Liver (tissue), 9 donors: ENCODE data around the gene TMEM242. TPM values are rescaled to one million over a fixed set of nuclear protein-coding genes. Genes with fewer than 3 reads are reported as not detected.

Experiments
- DNase-seq: peaks from one replicate; pipeline ENCODE4 v3.0.0-alpha.2; 2017; ENCODE audit warnings: low spot score
- H3K27ac ChIP-seq, 2 donors: one replicate each; pipeline ENCODE4 v1.7.0; 2013; ENCODE audit warnings: inconsistent platforms in 2 of 2, low read length in 2 of 2, control low read depth in 1 of 2, low read depth in 1 of 2, mild to moderate bottlenecking in 1 of 2
- H3K27me3 ChIP-seq, 4 donors: one replicate each; pipeline versions ENCODE4 v1.6.1 to v1.7.0; 2013; ENCODE audit warnings: low read length in 3 of 4, inconsistent platforms in 1 of 4, mild to moderate bottlenecking in 1 of 4, moderate library complexity in 1 of 4; ENCODE audit not compliant: control insufficient read depth in 4 of 4, insufficient read depth in 4 of 4
- H3K36me3 ChIP-seq, 4 donors: one replicate each; pipeline versions ENCODE4 v1.6.1 to v1.7.0; 2013; ENCODE audit warnings: low read length in 3 of 4, mild to moderate bottlenecking in 3 of 4, low read depth in 1 of 4, moderate library complexity in 1 of 4; ENCODE audit not compliant: control insufficient read depth in 4 of 4, insufficient read depth in 3 of 4
- H3K4me1 ChIP-seq, 4 donors: one replicate each; pipeline versions ENCODE4 v1.6.1 to v1.7.0; 2013; ENCODE audit warnings: low read length in 3 of 4, mild to moderate bottlenecking in 3 of 4, moderate library complexity in 1 of 4; ENCODE audit not compliant: control insufficient read depth in 4 of 4, insufficient read depth in 4 of 4
- H3K4me3 ChIP-seq, 3 donors: one replicate each; pipeline versions ENCODE4 v1.6.1 to v1.7.0; 2013; ENCODE audit warnings: low read length in 3 of 3, control low read depth in 1 of 3, low read depth in 1 of 3, mild to moderate bottlenecking in 1 of 3
- H3K9ac ChIP-seq, 2 donors: one replicate each; pipeline ENCODE4 v1.7.0; 2013; ENCODE audit warnings: low read length in 2 of 2, mild to moderate bottlenecking in 2 of 2, moderate library complexity in 2 of 2, control low read depth in 1 of 2, low read depth in 1 of 2
- H3K9me3 ChIP-seq, 4 donors: one replicate each; pipeline versions ENCODE4 v1.6.1 to v1.7.0; 2013; ENCODE audit warnings: low read length in 3 of 4; ENCODE audit not compliant: control insufficient read depth in 4 of 4
- EGR1 ChIP-seq, 2 donors: IDR thresholded peaks; 2 replicates each; pipeline ENCODE4 v1.6.1; 2016 to 2018; ENCODE audit warnings: antibody characterized with exemption in 2 of 2, low read depth in 2 of 2
- GABPA ChIP-seq, 2 donors: IDR thresholded peaks in 1 of 2; conservative IDR thresholded peaks in 1 of 2; 2 replicates each; pipeline ENCODE4 v1.6.1; 2016; ENCODE audit warnings: antibody characterized with exemption in 2 of 2, mild to moderate bottlenecking in 1 of 2, moderate library complexity in 1 of 2
- HNF4A ChIP-seq, 2 donors: conservative IDR thresholded peaks; 2 replicates each; pipeline ENCODE4 v1.6.1; 2016; ENCODE audit warnings: antibody characterized with exemption in 2 of 2, mild to moderate bottlenecking in 2 of 2
- HNF4G ChIP-seq: IDR thresholded peaks from 2 replicates; pipeline ENCODE4 v1.6.1; 2016; ENCODE audit warnings: antibody characterized with exemption
- JUND ChIP-seq, 2 donors: IDR thresholded peaks; 2 replicates each; pipeline ENCODE4 v1.6.1; 2016; ENCODE audit warnings: antibody characterized with exemption in 2 of 2
- NR2F2 ChIP-seq: IDR thresholded peaks from 2 replicates; pipeline ENCODE4 v1.6.1; 2016; ENCODE audit warnings: antibody characterized with exemption
- RAD21 ChIP-seq, 2 donors: IDR thresholded peaks; 2 replicates each; pipeline ENCODE4 v1.6.1; 2016; ENCODE audit warnings: antibody characterized with exemption in 2 of 2, mild to moderate bottlenecking in 2 of 2
- RXRA ChIP-seq, 2 donors: IDR thresholded peaks; 2 replicates each; pipeline ENCODE4 v1.6.1; 2017 to 2018; ENCODE audit warnings: antibody characterized with exemption in 2 of 2, mild to moderate bottlenecking in 1 of 2
- SP1 ChIP-seq: IDR thresholded peaks from 2 replicates; pipeline ENCODE4 v1.6.1; 2018; ENCODE audit warnings: antibody characterized with exemption, mild to moderate bottlenecking
- YY1 ChIP-seq: IDR thresholded peaks from 2 replicates; pipeline ENCODE4 v1.6.1; 2016; ENCODE audit warnings: antibody characterized with exemption, mild to moderate bottlenecking
- WGBS: extraction: QIAGEN DNeasy Blood & Tissue Kit; methylation state at CpG from one replicate; pipeline ENCODE4 v1.1.7; 2013; 5-methylcytosine and 5-hydroxymethylcytosine counted together
- polyA plus RNA-seq, 2 donors: library from polyadenylated mRNA; stranded (reverse) in 1 of 2; unstranded in 1 of 2; fragments of 200-250 nt in 1 of 2; fragments of >200 nt in 1 of 2; fragmentation: Nextera tagmentation in 1 of 2; extraction: Ambion mirVana in 1 of 2; gene quantifications; one replicate each; pipeline versions ENCODE4 v1.2.1 to v1.2.3, GENCODE V29; 2013 to 2015
- total RNA-seq, 2 donors: library from RNA; depleted of rRNA; stranded (reverse); fragments of >200 nt; gene quantifications; one replicate each; pipeline ENCODE4 v1.2.3, GENCODE V29; 2014
- TF ChIP-seq, protein P1 (sequence below): IDR thresholded peaks from 2 replicates; pipeline ENCODE4 v1.6.1; 2016; ENCODE audit warnings: antibody characterized with exemption
- TF ChIP-seq, protein P2 (sequence below): IDR thresholded peaks from 2 replicates; pipeline ENCODE4 v1.6.1; 2016; ENCODE audit warnings: antibody characterized with exemption
- TF ChIP-seq, protein P3 (sequence below): IDR thresholded peaks from 2 replicates; pipeline ENCODE4 v1.6.1; 2016; ENCODE audit warnings: antibody characterized with exemption, mild to moderate bottlenecking
- TF ChIP-seq, protein P4 (sequence below): fragments of 150-350 bp; IDR thresholded peaks from 2 replicates; pipeline ENCODE4 v1.5.1; 2017; ENCODE audit warnings: improper control_type of control experiment, low read depth, low read length; ENCODE audit not compliant: missing input control
- TF ChIP-seq, protein P5 (sequence below): IDR thresholded peaks from 2 replicates; pipeline ENCODE4 v1.6.1; 2016; ENCODE audit warnings: antibody characterized with exemption
- donor health status: healthy.
- donor health status: healthy.
- donor health status: healthy.
- donor health status: healthy.
- donor health status: healthy.

TMEM242 gene
- total and polyA plus RNA-seq, 4 donors: 3.7 to 10.2 (median 6.1) TPM

DNA sequence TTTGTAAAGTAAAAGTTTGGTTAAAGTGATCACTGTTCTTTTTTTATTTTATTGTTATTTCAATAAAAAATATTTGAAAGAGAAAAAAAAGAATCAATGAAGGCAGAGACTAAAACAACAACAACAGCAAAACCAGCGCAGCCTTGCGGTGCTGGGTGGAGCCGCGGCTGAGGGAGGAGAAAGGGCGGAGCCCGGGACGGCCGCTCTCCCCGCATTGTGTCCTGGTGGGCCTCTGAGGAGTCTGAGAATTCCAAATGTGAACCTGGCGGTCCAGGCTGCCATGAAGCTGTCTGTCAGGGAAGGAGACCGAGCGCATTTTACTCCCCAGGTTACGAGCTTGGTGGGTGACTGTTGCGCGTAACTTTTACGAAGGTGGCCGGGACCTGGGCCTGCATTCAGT lies 43.2 kb downstream of the TMEM242 start:
- Histone ChIP-seq H3K27me3 (no peaks in the 10 kb centered on the region), H3K36me3 (no peaks in the 10 kb centered on the region), H3K4me3 (no peak overlapping the region), H3K27ac (no peak overlapping the region), H3K9me3 (no peaks in the 10 kb centered on the region), H3K4me1 (peaks cover 0 to 4% (median under 1%) of the 10 kb centered on the region in 4 donors), H3K9ac (no peak overlapping the region)
- no CpG with 5 or more reads among the region's 17 CpGs for WGBS
- DNase-seq: no peak
- TF ChIP-seq RXRA (IDR thresholded peaks at IDR 0.05): no peak
- TF ChIP-seq, protein P1, sequence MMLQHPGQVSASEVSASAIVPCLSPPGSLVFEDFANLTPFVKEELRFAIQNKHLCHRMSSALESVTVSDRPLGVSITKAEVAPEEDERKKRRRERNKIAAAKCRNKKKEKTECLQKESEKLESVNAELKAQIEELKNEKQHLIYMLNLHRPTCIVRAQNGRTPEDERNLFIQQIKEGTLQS: no peak
- TF ChIP-seq, protein P2, sequence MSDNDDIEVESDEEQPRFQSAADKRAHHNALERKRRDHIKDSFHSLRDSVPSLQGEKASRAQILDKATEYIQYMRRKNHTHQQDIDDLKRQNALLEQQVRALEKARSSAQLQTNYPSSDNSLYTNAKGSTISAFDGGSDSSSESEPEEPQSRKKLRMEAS: no peak
- no peak for TF ChIP-seq SP1
- no peak for TF ChIP-seq RAD21 (IDR thresholded peaks at IDR 0.05)
- TF ChIP-seq HNF4G: no peak
- TF ChIP-seq, protein P3, sequence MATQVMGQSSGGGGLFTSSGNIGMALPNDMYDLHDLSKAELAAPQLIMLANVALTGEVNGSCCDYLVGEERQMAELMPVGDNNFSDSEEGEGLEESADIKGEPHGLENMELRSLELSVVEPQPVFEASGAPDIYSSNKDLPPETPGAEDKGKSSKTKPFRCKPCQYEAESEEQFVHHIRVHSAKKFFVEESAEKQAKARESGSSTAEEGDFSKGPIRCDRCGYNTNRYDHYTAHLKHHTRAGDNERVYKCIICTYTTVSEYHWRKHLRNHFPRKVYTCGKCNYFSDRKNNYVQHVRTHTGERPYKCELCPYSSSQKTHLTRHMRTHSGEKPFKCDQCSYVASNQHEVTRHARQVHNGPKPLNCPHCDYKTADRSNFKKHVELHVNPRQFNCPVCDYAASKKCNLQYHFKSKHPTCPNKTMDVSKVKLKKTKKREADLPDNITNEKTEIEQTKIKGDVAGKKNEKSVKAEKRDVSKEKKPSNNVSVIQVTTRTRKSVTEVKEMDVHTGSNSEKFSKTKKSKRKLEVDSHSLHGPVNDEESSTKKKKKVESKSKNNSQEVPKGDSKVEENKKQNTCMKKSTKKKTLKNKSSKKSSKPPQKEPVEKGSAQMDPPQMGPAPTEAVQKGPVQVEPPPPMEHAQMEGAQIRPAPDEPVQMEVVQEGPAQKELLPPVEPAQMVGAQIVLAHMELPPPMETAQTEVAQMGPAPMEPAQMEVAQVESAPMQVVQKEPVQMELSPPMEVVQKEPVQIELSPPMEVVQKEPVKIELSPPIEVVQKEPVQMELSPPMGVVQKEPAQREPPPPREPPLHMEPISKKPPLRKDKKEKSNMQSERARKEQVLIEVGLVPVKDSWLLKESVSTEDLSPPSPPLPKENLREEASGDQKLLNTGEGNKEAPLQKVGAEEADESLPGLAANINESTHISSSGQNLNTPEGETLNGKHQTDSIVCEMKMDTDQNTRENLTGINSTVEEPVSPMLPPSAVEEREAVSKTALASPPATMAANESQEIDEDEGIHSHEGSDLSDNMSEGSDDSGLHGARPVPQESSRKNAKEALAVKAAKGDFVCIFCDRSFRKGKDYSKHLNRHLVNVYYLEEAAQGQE: no peak
- no peak for TF ChIP-seq EGR1 (IDR thresholded peaks at IDR 0.05; ENCODE audit: low read depth in 2 of 2)

DNA sequence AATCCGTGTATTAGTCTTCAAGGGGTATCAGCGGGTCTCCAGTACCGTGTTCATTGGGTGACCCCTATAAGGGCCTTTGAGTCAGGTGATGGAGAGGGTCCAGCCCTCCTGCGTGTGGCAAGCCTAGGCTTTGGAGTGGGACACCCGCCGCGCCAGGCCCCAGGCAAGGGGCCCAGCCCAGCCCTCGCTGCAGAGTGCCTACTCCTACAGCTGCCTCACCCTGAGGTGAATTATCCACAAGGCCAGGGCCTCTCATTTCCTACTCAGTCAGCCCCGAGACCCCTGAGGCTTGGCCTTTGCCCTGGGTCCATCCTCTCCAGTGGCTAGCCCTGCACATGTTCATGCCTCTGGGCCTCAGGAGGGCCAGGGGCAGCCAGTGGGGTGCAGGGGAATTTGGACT lies 45.1 kb downstream of the TMEM242 start:
- TF ChIP-seq YY1: no peak
- TF ChIP-seq, protein P2: no peak
- TF ChIP-seq HNF4A (conservative IDR thresholded peaks at IDR 0.05): no peak
- TF ChIP-seq, protein P1: no peak
- TF ChIP-seq GABPA (IDR thresholded peaks at IDR 0.05 in 1 of 2, conservative IDR thresholded peaks at IDR 0.05 in 1 of 2): no peak
- TF ChIP-seq JUND (IDR thresholded peaks at IDR 0.05): no peak
- TF ChIP-seq NR2F2: no peak
- TF ChIP-seq EGR1 (IDR thresholded peaks at IDR 0.05; ENCODE audit: low read depth in 2 of 2): no peak
- TF ChIP-seq, protein P4, sequence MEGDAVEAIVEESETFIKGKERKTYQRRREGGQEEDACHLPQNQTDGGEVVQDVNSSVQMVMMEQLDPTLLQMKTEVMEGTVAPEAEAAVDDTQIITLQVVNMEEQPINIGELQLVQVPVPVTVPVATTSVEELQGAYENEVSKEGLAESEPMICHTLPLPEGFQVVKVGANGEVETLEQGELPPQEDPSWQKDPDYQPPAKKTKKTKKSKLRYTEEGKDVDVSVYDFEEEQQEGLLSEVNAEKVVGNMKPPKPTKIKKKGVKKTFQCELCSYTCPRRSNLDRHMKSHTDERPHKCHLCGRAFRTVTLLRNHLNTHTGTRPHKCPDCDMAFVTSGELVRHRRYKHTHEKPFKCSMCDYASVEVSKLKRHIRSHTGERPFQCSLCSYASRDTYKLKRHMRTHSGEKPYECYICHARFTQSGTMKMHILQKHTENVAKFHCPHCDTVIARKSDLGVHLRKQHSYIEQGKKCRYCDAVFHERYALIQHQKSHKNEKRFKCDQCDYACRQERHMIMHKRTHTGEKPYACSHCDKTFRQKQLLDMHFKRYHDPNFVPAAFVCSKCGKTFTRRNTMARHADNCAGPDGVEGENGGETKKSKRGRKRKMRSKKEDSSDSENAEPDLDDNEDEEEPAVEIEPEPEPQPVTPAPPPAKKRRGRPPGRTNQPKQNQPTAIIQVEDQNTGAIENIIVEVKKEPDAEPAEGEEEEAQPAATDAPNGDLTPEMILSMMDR: no peak
- TF ChIP-seq RAD21 (IDR thresholded peaks at IDR 0.05): no peak
- TF ChIP-seq, protein P5, sequence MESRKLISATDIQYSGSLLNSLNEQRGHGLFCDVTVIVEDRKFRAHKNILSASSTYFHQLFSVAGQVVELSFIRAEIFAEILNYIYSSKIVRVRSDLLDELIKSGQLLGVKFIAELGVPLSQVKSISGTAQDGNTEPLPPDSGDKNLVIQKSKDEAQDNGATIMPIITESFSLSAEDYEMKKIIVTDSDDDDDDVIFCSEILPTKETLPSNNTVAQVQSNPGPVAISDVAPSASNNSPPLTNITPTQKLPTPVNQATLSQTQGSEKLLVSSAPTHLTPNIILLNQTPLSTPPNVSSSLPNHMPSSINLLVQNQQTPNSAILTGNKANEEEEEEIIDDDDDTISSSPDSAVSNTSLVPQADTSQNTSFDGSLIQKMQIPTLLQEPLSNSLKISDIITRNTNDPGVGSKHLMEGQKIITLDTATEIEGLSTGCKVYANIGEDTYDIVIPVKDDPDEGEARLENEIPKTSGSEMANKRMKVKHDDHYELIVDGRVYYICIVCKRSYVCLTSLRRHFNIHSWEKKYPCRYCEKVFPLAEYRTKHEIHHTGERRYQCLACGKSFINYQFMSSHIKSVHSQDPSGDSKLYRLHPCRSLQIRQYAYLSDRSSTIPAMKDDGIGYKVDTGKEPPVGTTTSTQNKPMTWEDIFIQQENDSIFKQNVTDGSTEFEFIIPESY: no peak
- 95% methylated on average over 9 of the region's 9 CpGs for WGBS
- Histone ChIP-seq H3K27me3 (no peaks in the 10 kb centered on the region), H3K4me1 (peaks cover 0 to 10% (median 6%) of the 10 kb centered on the region in 4 donors), H3K9me3 (no peaks in the 10 kb centered on the region), H3K4me3 (no peak overlapping the region), H3K36me3 (no peaks in the 10 kb centered on the region), H3K9ac (no peak overlapping the region), H3K27ac (no peak overlapping the region)
- DNase-seq: no peak
